Neural progenitor cell (in vitro differentiated cells): Measurements from ENCODE around the gene BFSP2. TPM values are rescaled to one million over a fixed set of nuclear protein-coding genes. Genes with fewer than 3 reads are reported as not detected.
A peak's percentile ranks its signal among the peaks of the same experiment; 100 is the strongest.

Experiments
- DNase-seq: peaks from one replicate; pipeline ENCODE4 v3.0.0-alpha.2; 2016; ENCODE audit warnings: low spot score
- H2AFZ ChIP-seq: fragments of 200-600 bp; sonication (generic); replicated peaks from 2 replicates; pipeline ENCODE4 v1.6.1; 2016; ENCODE audit warnings: antibody characterized with exemption
- H3F3A ChIP-seq: fragments of 200-600 bp; sonication (generic); 2 replicates; pipeline ENCODE4 v1.6.1; 2016; ENCODE audit warnings: antibody characterized with exemption, low read depth
- H3K27ac ChIP-seq: fragments of 200-600 bp; sonication (generic); 2 replicates; pipeline ENCODE4 v1.5.1; 2016; ENCODE audit warnings: mild to moderate bottlenecking
- H3K27me3 ChIP-seq: fragments of 200-600 bp; sonication (generic); 2 replicates; pipeline ENCODE4 v1.6.1; 2016; ENCODE audit warnings: mild to moderate bottlenecking, moderate library complexity
- H3K36me3 ChIP-seq: fragments of 200-600 bp; sonication (generic); 2 replicates; pipeline ENCODE4 v1.5.1; 2016
- H3K4me1 ChIP-seq: fragments of 200-600 bp; sonication (generic); 2 replicates; pipeline ENCODE4 v1.6.1; 2016; ENCODE audit warnings: mixed run types
- H3K4me2 ChIP-seq: fragments of 200-600 bp; sonication (generic); 2 replicates; pipeline ENCODE4 v1.6.1; 2016
- H3K4me3 ChIP-seq: fragments of 200-600 bp; sonication (generic); 2 replicates; pipeline ENCODE4 v1.5.1; 2016
- H3K79me2 ChIP-seq: fragments of 200-600 bp; sonication (generic); 2 replicates; pipeline ENCODE4 v1.6.1; 2016; ENCODE audit warnings: low read depth
- H3K9ac ChIP-seq: fragments of 200-600 bp; sonication (generic); 2 replicates; pipeline ENCODE4 v1.6.1; 2016
- H3K9me3 ChIP-seq: fragments of 200-600 bp; sonication (generic); 2 replicates; pipeline ENCODE4 v1.5.1; 2016; ENCODE audit warnings: low read depth
- H4K20me1 ChIP-seq: fragments of 200-600 bp; sonication (generic); 2 replicates; pipeline ENCODE4 v1.6.1; 2016; ENCODE audit warnings: low read depth
- H3K27ac Mint-ChIP-seq: 3 replicates; pipeline ENCODE4 v1.8.0; 2021; ENCODE audit warnings: mixed read lengths
- H3K27me3 Mint-ChIP-seq: 2 replicates; pipeline ENCODE4 v1.8.0; 2022; ENCODE audit warnings: low read depth, mild to moderate bottlenecking, inconsistent platforms, moderate library complexity, mixed read lengths; ENCODE audit not compliant: insufficient read depth
- H3K36me3 Mint-ChIP-seq: 3 replicates; pipeline ENCODE4 v1.8.0; 2021; ENCODE audit warnings: mixed read lengths
- H3K4me1 Mint-ChIP-seq: 3 replicates; pipeline ENCODE4 v1.8.0; 2021; ENCODE audit warnings: mixed read lengths
- H3K4me3 Mint-ChIP-seq: 3 replicates; pipeline ENCODE4 v1.8.0; 2021; ENCODE audit warnings: mild to moderate bottlenecking, moderate library complexity, mixed read lengths
- H3K9me3 Mint-ChIP-seq: 3 replicates; pipeline ENCODE4 v1.8.0; 2020; ENCODE audit warnings: mixed read lengths
- CTCF ChIP-seq: fragments of 200-600 bp; sonication (generic); IDR thresholded peaks from 2 replicates; pipeline ENCODE4 v1.5.1; 2017; ENCODE audit warnings: antibody characterized with exemption, mild to moderate bottlenecking
- EZH2 ChIP-seq: fragments of 200-600 bp; sonication (generic); IDR thresholded peaks from 2 replicates; pipeline ENCODE4 v1.6.1; 2017; ENCODE audit warnings: antibody characterized with exemption, mild to moderate bottlenecking, moderate library complexity
- EZH2phosphoT487 ChIP-seq: fragments of 200-600 bp; sonication (generic); IDR thresholded peaks from 2 replicates; pipeline ENCODE4 v1.6.1; 2017; ENCODE audit warnings: antibody characterized with exemption
- total RNA-seq: library from RNA; depleted of rRNA; stranded (reverse); fragments of >200 nt; gene quantifications from 2 replicates; pipeline ENCODE4 v1.2.3, GENCODE V29; 2015; ENCODE audit warnings: low replicate concordance

Gene BFSP2
- total RNA-seq, 1 donor from 2014 or later = not detected

DNA sequence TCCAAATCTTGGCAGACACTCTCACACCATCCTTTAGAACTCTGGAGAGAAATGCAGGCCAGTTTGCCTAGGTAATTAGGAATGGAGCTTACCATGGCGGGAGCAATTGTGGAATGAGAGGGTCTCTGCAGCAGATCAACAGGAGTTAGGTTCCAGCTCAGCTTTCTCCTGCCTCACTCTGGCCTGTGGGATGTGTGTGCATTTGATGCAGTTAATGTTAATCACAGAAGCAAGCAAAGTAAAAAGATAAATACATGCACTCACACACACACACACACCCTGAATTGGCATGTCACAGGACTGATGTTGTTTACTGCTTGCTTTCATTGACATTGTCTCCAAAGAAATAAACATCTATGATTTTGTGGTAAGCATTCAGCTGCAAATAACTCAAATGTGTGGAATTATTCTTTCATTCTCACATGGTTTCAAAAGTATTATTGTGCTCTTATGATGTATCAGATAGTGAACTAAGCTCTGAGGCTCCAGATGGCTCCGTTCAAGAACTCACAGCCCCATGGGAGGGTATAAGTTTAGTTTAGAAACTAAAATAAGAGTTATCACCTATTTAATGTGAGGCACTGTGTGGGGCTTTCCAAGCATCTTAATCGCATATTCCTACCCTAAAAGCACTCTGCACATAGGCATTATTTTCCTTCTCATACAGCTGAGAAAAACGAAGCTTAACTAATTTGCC, 31.3 kb upstream of the BFSP2 start:
- H2AFZ ChIP-seq = no peak overlapping the region
- no peak overlapping the region for H3K27ac ChIP-seq
- H3K9me3 ChIP-seq = no peaks in the 10 kb centered on the region
- H3K4me1 ChIP-seq = peaks cover under 1% of the 10 kb centered on the region
- no peak overlapping the region for H3K9ac ChIP-seq
- H3K79me2 ChIP-seq = no peaks in the 10 kb centered on the region
- H3K9me3 Mint-ChIP-seq = no peaks in the 10 kb centered on the region
- no peak overlapping the region for H3K4me2 ChIP-seq
- H3K4me3 ChIP-seq = no peak overlapping the region
- H3K36me3 Mint-ChIP-seq = no peaks in the 10 kb centered on the region
- DNase-seq = no peak
- no peaks in the 10 kb centered on the region for H3K36me3 ChIP-seq
- H3K27me3 Mint-ChIP-seq = no peaks in the 10 kb centered on the region
- H3K4me1 Mint-ChIP-seq = peaks cover 8% of the 10 kb centered on the region
- H3K4me3 Mint-ChIP-seq = no peak overlapping the region
- no peaks in the 10 kb centered on the region for H4K20me1 ChIP-seq
- no peak overlapping the region for H3K27ac Mint-ChIP-seq
- H3K27me3 ChIP-seq = no peaks in the 10 kb centered on the region
- TF ChIP-seq EZH2 (no peak), CTCF (no peak), EZH2phosphoT487 (no peak)
- peaks cover 1% of the 10 kb centered on the region for H3F3A ChIP-seq

DNA sequence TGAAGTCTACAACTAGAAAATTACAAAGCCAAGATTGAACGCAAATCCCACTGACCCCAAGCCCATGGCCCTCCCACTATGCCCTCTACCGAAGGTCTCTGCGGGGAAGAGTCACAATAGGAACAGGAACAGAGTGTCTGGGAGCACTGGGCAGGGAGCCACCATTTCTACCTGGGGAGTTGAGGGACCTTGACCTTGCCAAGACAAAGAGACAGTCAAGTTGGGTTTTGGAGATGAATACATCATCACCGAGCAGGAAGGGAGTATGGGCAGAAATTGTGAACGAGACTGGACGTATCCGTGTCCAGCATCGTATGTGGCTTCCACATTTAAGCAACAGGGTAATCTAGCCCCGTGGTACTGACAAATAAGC, 30.8 kb upstream of the BFSP2 start:
- Mint-ChIP-seq H3K36me3 (no peaks in the 10 kb centered on the region), H3K27me3 (no peaks in the 10 kb centered on the region), H3K9me3 (no peaks in the 10 kb centered on the region), H3K4me1 (peaks cover 13% of the 10 kb centered on the region), H3K4me3 (peak overlapping the region; percentile 9), H3K27ac (no peak overlapping the region)
- peaks cover 6% of the 10 kb centered on the region for H3F3A ChIP-seq
- no peak overlapping the region for H3K4me2 ChIP-seq
- peaks cover 6% of the 10 kb centered on the region for H3K4me1 ChIP-seq
- H3K27ac ChIP-seq = no peak overlapping the region
- H3K4me3 ChIP-seq = no peak overlapping the region
- TF ChIP-seq EZH2 (no peak), EZH2phosphoT487 (no peak), CTCF (no peak)
- DNase-seq = no peak
- H2AFZ ChIP-seq = no peak overlapping the region
- no peaks in the 10 kb centered on the region for H3K36me3 ChIP-seq
- H3K9ac ChIP-seq = no peak overlapping the region
- no peaks in the 10 kb centered on the region for H3K27me3 ChIP-seq
- H4K20me1 ChIP-seq = no peaks in the 10 kb centered on the region
- H3K9me3 ChIP-seq = no peaks in the 10 kb centered on the region
- H3K79me2 ChIP-seq = no peaks in the 10 kb centered on the region

DNA sequence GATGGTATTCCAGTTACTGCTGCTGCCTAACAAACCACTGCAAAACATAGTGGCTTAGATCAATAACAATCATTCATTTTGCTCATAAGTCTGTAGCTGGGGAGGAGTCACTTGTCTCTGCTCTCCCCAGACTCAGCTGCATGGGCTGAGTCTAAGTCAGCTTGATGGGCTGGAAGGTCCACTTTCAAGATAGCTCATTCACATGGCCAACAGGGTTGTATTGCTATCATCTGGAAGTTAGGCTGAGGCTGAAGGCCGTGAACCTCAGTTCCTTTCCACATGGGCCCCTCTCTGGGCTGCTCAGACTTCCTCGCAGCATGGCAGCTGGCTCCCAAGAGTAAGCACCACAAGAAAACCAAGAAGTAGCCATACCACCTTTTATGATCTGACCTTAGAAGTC, 28.7 kb upstream of the BFSP2 start:
- Histone ChIP-seq H3F3A (peaks cover 24% of the 10 kb centered on the region), H3K36me3 (no peaks in the 10 kb centered on the region), H3K27me3 (no peaks in the 10 kb centered on the region), H3K4me3 (no peak overlapping the region), H3K4me2 (no peak overlapping the region), H2AFZ (no peak overlapping the region), H3K79me2 (no peaks in the 10 kb centered on the region), H3K27ac (no peak overlapping the region), H3K9me3 (no peaks in the 10 kb centered on the region), H4K20me1 (no peaks in the 10 kb centered on the region), H3K9ac (no peak overlapping the region), H3K4me1 (peaks cover 23% of the 10 kb centered on the region)
- no peak overlapping the region for H3K27ac Mint-ChIP-seq
- H3K4me1 Mint-ChIP-seq = peaks cover 25% of the 10 kb centered on the region
- no peak for DNase-seq
- peaks cover 4% of the 10 kb centered on the region for H3K27me3 Mint-ChIP-seq
- H3K36me3 Mint-ChIP-seq = no peaks in the 10 kb centered on the region
- TF ChIP-seq CTCF (no peak), EZH2phosphoT487 (no peak), EZH2 (no peak)
- no peaks in the 10 kb centered on the region for H3K9me3 Mint-ChIP-seq
- no peak overlapping the region for H3K4me3 Mint-ChIP-seq
